Upper lobe of right lung (tissue), 1 donor: ENCODE measurements around the gene POU5F1. TPM values are rescaled to one million over a fixed set of nuclear protein-coding genes. Genes with fewer than 3 reads are reported as not detected.
"Not testable (repeated sequence)": the region's sequence is repeated elsewhere in the genome, so short reads cannot be mapped to it uniquely, and the experiment has no call there.

ENCODE experiments used
- ATAC-seq: fragments of 200-7000 bp; cut with Tn5 transposase; one replicate; pipeline ENCODE4 v1.9.1; 2020; ENCODE audit warnings: mild to moderate bottlenecking, moderate library complexity
- DNase-seq: peaks from one replicate; pipeline ENCODE4 v3.0.0-alpha.2; 2020
- H3K27ac ChIP-seq: fragments of 200-600 bp; one replicate; pipeline ENCODE4 v1.8.0; 2022
- H3K27me3 ChIP-seq: fragments of 200-600 bp; one replicate; pipeline ENCODE4 v1.8.0; 2022; ENCODE audit warnings: mild to moderate bottlenecking
- H3K36me3 ChIP-seq: fragments of 200-600 bp; one replicate; pipeline ENCODE4 v1.8.0; 2022
- H3K4me1 ChIP-seq: fragments of 200-600 bp; one replicate; pipeline ENCODE4 v1.8.0; 2022
- H3K4me3 ChIP-seq: fragments of 200-600 bp; one replicate; pipeline ENCODE4 v1.8.0; 2022; ENCODE audit warnings: mild to moderate bottlenecking
- H3K9me3 ChIP-seq: fragments of 200-600 bp; one replicate; pipeline ENCODE4 v1.8.0; 2022
- intact Hi-C: fragments of 100-400 bp; cut with DNase I; formaldehyde crosslinking; loops from one replicate; pipeline ENCODE4 v1.11.0; 2022
- long read RNA-seq: library from polyadenylated mRNA; unstranded; transcript quantifications from one replicate; pipeline ENCODE4 v2.0.0, GENCODE V29; 2021
- total RNA-seq: library from RNA; stranded (reverse); fragmentation: NEBNext Ultra II Directional; extraction: Animal tissue kit (Norgen Biotek cat#: 25700); gene quantifications from one replicate; pipeline ENCODE4 v1.2.1, GENCODE V29; 2021
- TF ChIP-seq, protein P1 (sequence below): fragments of 200-600 bp; IDR thresholded peaks from one replicate; pipeline ENCODE4 v1.8.0; 2022; ENCODE audit warnings: antibody characterized with exemption
- donor health status: DM: no; HTN: yes; CAD: no; lungs with severe emphysema.

Gene POU5F1
- total RNA-seq = 2.8 TPM
- long read RNA-seq = 0 reads

DNA sequence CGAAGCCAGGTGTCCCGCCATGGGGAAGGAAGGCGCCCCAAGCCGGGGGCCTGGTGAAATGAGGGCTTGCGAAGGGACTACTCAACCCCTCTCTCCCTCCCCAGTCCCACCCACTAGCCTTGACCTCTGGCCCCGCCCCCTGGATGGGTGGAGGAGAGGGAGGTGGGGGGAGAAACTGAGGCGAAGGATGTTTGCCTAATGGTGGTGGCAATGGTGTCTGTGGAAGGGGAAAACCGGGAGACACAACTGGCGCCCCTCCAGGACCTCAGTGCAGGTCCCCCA lies at the start of gene POU5F1:
Gene POU5F1, minus strand, starts transcription at position 83 of the 282 bp plus-strand sequence. Its CDS starts 62 bp downstream, at position 21.
- DNase-seq (no peak), ATAC-seq (no peak)
- H3K27me3 ChIP-seq = no peaks in the 10 kb centered on the region
- no peak within 1 kb of the TSS for H3K27ac ChIP-seq
- no peaks in the 10 kb centered on the region for H3K36me3 ChIP-seq
- no peak within 1 kb of the TSS for H3K4me3 ChIP-seq
- intact Hi-C loops = no loop called here
- no peaks in the 10 kb centered on the region for H3K9me3 ChIP-seq
- H3K4me1 ChIP-seq = no peaks in the 10 kb centered on the region
- TF ChIP-seq, protein P1, sequence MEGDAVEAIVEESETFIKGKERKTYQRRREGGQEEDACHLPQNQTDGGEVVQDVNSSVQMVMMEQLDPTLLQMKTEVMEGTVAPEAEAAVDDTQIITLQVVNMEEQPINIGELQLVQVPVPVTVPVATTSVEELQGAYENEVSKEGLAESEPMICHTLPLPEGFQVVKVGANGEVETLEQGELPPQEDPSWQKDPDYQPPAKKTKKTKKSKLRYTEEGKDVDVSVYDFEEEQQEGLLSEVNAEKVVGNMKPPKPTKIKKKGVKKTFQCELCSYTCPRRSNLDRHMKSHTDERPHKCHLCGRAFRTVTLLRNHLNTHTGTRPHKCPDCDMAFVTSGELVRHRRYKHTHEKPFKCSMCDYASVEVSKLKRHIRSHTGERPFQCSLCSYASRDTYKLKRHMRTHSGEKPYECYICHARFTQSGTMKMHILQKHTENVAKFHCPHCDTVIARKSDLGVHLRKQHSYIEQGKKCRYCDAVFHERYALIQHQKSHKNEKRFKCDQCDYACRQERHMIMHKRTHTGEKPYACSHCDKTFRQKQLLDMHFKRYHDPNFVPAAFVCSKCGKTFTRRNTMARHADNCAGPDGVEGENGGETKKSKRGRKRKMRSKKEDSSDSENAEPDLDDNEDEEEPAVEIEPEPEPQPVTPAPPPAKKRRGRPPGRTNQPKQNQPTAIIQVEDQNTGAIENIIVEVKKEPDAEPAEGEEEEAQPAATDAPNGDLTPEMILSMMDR = no peak

DNA sequence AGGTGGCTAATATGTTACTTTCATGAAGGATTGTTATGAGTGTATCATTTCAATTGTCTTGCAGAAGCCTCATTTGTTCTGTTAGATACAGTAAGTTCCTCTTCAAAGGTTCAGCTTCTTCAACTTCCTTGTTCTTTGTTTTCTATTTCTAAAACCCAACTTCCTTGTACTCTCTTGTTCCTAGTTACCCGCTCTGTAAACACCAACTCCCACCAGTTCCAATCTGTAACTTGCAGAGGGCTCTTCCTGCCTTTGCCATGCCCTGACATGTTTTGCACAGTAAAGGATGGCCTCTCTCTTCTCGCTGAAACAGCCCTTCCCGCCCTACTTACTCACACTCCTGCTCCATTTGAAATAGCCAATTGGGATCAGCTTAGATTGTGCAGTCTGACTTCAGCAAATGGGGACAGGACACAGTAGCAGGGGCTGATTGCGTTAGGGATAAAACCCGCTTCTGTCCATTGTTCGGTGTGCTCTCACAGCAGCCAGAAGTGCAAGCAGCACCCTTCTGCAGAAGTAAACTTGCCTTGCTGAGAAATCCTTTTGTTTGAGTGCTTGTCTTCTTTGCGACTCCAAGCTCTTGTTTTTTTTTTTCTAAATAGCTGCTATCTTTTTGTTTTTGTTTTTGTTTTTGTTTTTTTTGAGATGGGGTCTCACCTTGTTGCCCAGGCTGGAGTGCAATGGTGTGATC lies 45.9 kb upstream of the POU5F1 start:
- DNase-seq (no peak), ATAC-seq (peak; percentile 96)
- TF ChIP-seq, protein P1 = no peak
- no peaks in the 10 kb centered on the region for H3K9me3 ChIP-seq
- intact Hi-C loops = no loop called here
- no peaks in the 10 kb centered on the region for H3K27me3 ChIP-seq
- no peak overlapping the region for H3K4me3 ChIP-seq
- no peaks in the 10 kb centered on the region for H3K4me1 ChIP-seq
- H3K27ac ChIP-seq = peak overlapping the region; percentile 71
- H3K36me3 ChIP-seq = no peaks in the 10 kb centered on the region

DNA sequence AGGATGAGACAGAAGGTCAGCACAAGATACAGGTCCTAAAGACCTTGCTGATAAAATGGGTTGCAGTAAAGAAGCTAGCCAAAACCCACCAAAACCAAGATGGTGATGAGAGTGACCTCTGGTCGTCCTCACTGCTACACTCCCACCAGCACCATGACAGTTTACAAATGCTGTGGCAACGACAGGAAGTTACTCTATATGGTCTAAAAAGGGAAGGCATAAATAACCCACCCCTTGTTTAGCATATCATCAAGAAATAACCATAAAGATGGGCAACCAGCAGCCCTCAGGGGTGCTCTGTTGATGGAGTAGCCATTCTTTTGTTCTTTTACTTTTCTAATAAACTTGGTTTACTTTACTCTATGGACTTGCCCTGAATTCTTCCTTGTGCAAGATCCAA lies 44.7 kb upstream of the POU5F1 start:
- DNase-seq, H3K36me3 ChIP-seq, H3K4me1 ChIP-seq, H3K4me3 ChIP-seq, H3K27me3 ChIP-seq, ATAC-seq, H3K9me3 ChIP-seq, H3K27ac ChIP-seq, intact Hi-C loops: not testable (repeated sequence)

DNA sequence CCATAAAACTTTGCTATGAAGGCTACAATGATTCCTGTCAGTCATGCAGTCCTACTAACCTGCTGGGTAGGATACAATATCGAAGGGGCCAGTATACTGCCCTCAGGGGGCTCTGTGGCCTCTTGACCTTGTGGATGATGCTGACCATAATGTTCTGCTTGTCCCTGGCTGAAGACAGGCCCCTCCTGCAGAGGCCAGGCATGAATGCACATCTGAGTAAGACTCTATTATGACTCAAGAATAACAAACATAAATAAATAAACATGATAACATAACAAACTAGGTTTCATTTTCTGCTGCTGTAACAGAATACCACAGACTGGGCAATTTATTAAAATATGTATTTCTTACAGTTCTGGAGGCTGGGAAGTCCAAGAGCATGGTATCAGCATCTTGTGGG lies 44.0 kb upstream of the POU5F1 start:
- ATAC-seq (no peak), DNase-seq (no peak)
- no peaks in the 10 kb centered on the region for H3K4me1 ChIP-seq
- no peak overlapping the region for H3K4me3 ChIP-seq
- H3K9me3 ChIP-seq = no peaks in the 10 kb centered on the region
- TF ChIP-seq, protein P1 = no peak
- H3K27ac ChIP-seq = no peak overlapping the region
- intact Hi-C loops = no loop called here
- no peaks in the 10 kb centered on the region for H3K27me3 ChIP-seq
- H3K36me3 ChIP-seq = no peaks in the 10 kb centered on the region

DNA sequence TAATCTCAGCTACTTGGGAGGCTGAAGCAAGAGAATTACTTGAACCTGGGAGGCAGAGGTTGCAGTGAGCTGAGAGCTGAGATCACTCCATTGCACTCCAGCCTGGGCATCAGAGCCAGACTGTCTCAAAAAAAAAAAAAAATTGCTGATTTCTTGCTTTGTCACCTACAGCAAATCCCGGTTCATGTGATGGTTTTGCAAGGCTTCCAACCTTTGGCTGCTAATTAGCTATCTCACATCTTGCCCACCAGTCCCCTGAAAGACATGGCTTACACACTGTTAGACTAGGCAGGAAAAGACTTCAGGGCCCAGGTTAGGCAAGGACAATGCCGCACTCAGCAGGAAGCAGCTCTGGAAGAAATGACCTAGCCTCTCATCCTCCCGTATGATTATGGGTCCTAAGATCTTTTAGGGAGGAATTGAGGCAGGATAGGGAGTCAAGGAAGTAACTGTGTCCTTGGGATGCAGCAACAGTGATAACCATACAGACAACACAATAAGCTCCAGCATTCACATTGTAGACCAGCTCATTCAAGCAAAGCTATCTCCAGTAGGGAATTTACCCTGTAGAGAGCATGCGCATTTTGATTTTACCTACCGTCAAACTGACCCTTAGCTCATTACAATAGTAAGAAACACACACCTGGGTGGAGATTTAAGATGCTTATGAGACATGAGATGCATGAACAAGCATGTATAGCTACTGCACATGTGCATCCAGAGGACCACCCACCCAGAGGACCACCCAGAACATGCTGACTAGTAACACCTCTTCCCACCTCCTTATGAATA lies 40.5 kb upstream of the POU5F1 start:
- DNase-seq = no peak
- H3K36me3 ChIP-seq = no peaks in the 10 kb centered on the region
- TF ChIP-seq, protein P1 = no peak
- no peaks in the 10 kb centered on the region for H3K9me3 ChIP-seq
- no peak for ATAC-seq
- no peaks in the 10 kb centered on the region for H3K4me1 ChIP-seq
- no peak overlapping the region for H3K4me3 ChIP-seq
- no peak overlapping the region for H3K27ac ChIP-seq
- H3K27me3 ChIP-seq = no peaks in the 10 kb centered on the region
- intact Hi-C loops = no loop called here

DNA sequence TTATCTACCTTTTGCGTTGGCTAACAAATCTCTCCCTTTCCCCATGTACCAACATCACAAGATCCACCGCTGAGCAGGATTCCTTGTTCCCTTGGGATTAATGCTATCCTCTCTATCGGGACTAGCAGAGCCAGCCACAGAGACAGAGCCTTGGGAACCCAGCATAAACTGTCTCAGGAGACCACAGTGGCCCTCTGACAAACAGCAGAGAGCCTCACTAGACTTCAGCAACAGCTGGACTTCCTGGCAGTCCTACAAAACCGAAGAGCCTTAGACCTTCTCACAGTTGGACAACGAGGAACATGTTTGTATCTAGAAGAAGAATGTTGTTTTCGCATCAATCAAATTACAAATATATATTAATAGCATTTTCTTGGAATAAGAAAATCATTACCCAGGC lies 39.6 kb upstream of the POU5F1 start:
- DNase-seq (no peak), ATAC-seq (no peak)
- Histone ChIP-seq H3K27me3 (no peaks in the 10 kb centered on the region), H3K36me3 (no peaks in the 10 kb centered on the region), H3K27ac (no peak overlapping the region), H3K4me3 (no peak overlapping the region), H3K9me3 (no peaks in the 10 kb centered on the region), H3K4me1 (no peaks in the 10 kb centered on the region)
- TF ChIP-seq, protein P1 = no peak
- intact Hi-C loops = no loop called here
